ENCODE data around the gene SWAP70.

Gene SWAP70

GRCh38 chr11:9726321-9727022 is 62.6 kb downstream of the SWAP70 start:
- Histone ChIP-seq H3K27ac (ENCODE audit: low read depth, low read length) (peak overlapping the region; percentile 67), H3K36me3 (ENCODE audit: control insufficient read depth, low read length) (peaks cover 95% of the 10 kb centered on the region), H4K20me1 (ENCODE audit: control insufficient read depth, insufficient read depth, low read depth, low read length) (peaks cover 6% of the 10 kb centered on the region; the same call in 1 of the 2 replicates), H3K4me2 (ENCODE audit: low read length) (peak overlapping the region; percentile 48), H3K4me3 (ENCODE audit: low read length) (peak overlapping the region; percentile 28; the same call in 1 of the 2 replicates), H3K9me3 (ENCODE audit: control insufficient read depth, insufficient read depth, low read length) (no peaks in the 10 kb centered on the region), H3F3A (ENCODE audit: control insufficient read depth, insufficient read depth) (peaks cover 35% of the 10 kb centered on the region), H3K4me1 (ENCODE audit: control insufficient read depth, low read length) (peaks cover 97% of the 10 kb centered on the region), H3K27me3 (ENCODE audit: control insufficient read depth, low read length) (no peaks in the 10 kb centered on the region), H3K9me2 (replicated peaks; ENCODE audit: control insufficient read depth, low read length) (no peaks in the 10 kb centered on the region), H3K79me2 (ENCODE audit: control insufficient read depth, low read length) (peaks cover 96% of the 10 kb centered on the region)
- TF ChIP-seq EZH2phosphoT487 (IDR thresholded peaks at IDR 0.05; ENCODE audit: borderline replicate concordance, low read length), result no peak
- TF ChIP-seq CTCF (IDR thresholded peaks at IDR 0.05; ENCODE audit: low read depth, low read length, poor library complexity, severe bottlenecking), result no peak

GRCh38 chr11:9728058-9728457 is 64.2 kb downstream of the SWAP70 start:
- H3K9me3 ChIP-seq (ENCODE audit: control insufficient read depth, insufficient read depth, low read length), result no peaks in the 10 kb centered on the region
- no peak overlapping the region for H3K4me3 ChIP-seq (ENCODE audit: low read length)
- H3K4me1 ChIP-seq (ENCODE audit: control insufficient read depth, low read length), result peaks cover 97% of the 10 kb centered on the region
- H3K27ac ChIP-seq (ENCODE audit: low read depth, low read length), result peak overlapping the region; percentile 54
- peaks cover 95% of the 10 kb centered on the region for H3K36me3 ChIP-seq (ENCODE audit: control insufficient read depth, low read length)
- TF ChIP-seq EZH2phosphoT487 (IDR thresholded peaks at IDR 0.05; ENCODE audit: borderline replicate concordance, low read length) (no peak), CTCF (IDR thresholded peaks at IDR 0.05; ENCODE audit: low read depth, low read length, poor library complexity, severe bottlenecking) (peak; percentile 29)
- no peaks in the 10 kb centered on the region for H3K27me3 ChIP-seq (ENCODE audit: control insufficient read depth, low read length)
- peaks cover 96% of the 10 kb centered on the region for H3K79me2 ChIP-seq (ENCODE audit: control insufficient read depth, low read length)
- H3F3A ChIP-seq (ENCODE audit: control insufficient read depth, insufficient read depth), result peaks cover 48% of the 10 kb centered on the region
- H4K20me1 ChIP-seq (ENCODE audit: control insufficient read depth, insufficient read depth, low read depth, low read length), result no peaks in the 10 kb centered on the region
- H3K4me2 ChIP-seq (ENCODE audit: low read length), result peak overlapping the region; percentile 50
- H3K9me2 ChIP-seq (replicated peaks; ENCODE audit: control insufficient read depth, low read length), result no peaks in the 10 kb centered on the region

GRCh38 chr11:9731256-9731655 is 67.4 kb downstream of the SWAP70 start:
- peaks cover 100% of the 10 kb centered on the region for H3K4me1 ChIP-seq (ENCODE audit: control insufficient read depth, low read length)
- no peaks in the 10 kb centered on the region for H3K27me3 ChIP-seq (ENCODE audit: control insufficient read depth, low read length)
- peak overlapping the region; percentile 54 for H3K27ac ChIP-seq (ENCODE audit: low read depth, low read length)
- H3K4me2 ChIP-seq (ENCODE audit: low read length), result no peak overlapping the region; the same call in 1 of the 2 replicates
- no peaks in the 10 kb centered on the region for H3K9me2 ChIP-seq (replicated peaks; ENCODE audit: control insufficient read depth, low read length)
- no peaks in the 10 kb centered on the region for H4K20me1 ChIP-seq (ENCODE audit: control insufficient read depth, insufficient read depth, low read depth, low read length)
- H3F3A ChIP-seq (ENCODE audit: control insufficient read depth, insufficient read depth), result peaks cover 74% of the 10 kb centered on the region
- H3K4me3 ChIP-seq (ENCODE audit: low read length), result no peak overlapping the region
- TF ChIP-seq EZH2phosphoT487 (IDR thresholded peaks at IDR 0.05; ENCODE audit: borderline replicate concordance, low read length) (no peak), CTCF (IDR thresholded peaks at IDR 0.05; ENCODE audit: low read depth, low read length, poor library complexity, severe bottlenecking) (no peak)
- peaks cover 99% of the 10 kb centered on the region for H3K36me3 ChIP-seq (ENCODE audit: control insufficient read depth, low read length)
- H3K9me3 ChIP-seq (ENCODE audit: control insufficient read depth, insufficient read depth, low read length), result no peaks in the 10 kb centered on the region
- H3K79me2 ChIP-seq (ENCODE audit: control insufficient read depth, low read length), result peaks cover 98% of the 10 kb centered on the region
